ENCODE data around the gene SCUBE1. TPM values are rescaled to one million over a fixed set of nuclear protein-coding genes. Genes with fewer than 3 reads are reported as not detected.

Gene SCUBE1
- polyA plus RNA-seq, 1 of the 3 experiments (the other 2 are of a cell fraction), result 0.56 TPM

- TF ChIP-seq TEAD4 (IDR thresholded peaks at IDR 0.05; ENCODE audit: borderline replicate concordance, insufficient read depth) (no peak), POLR2AphosphoS5 (IDR thresholded peaks at IDR 0.05; ENCODE audit: low read depth, low read length) (no peak), RAD21 (IDR thresholded peaks at IDR 0.05; ENCODE audit: low read length) (no peak), MAX (IDR thresholded peaks at IDR 0.05; ENCODE audit: low read depth) (no peak), PBX3 (IDR thresholded peaks at IDR 0.05) (no peak), ZBTB33 (IDR thresholded peaks at IDR 0.05; ENCODE audit: borderline replicate concordance, low read depth) (no peak), SIN3A (IDR thresholded peaks at IDR 0.05; ENCODE audit: borderline replicate concordance, low read depth, low read length) (no peak), TAF1 (IDR thresholded peaks at IDR 0.05; ENCODE audit: borderline replicate concordance, low read depth, low read length) (no peak), GATA2 (CRISPR knock-in tag; IDR thresholded peaks at IDR 0.05) (no peak), RFX5 (IDR thresholded peaks at IDR 0.05; ENCODE audit: low read length) (no peak)
- POLR2A ChIA-PET, result no interaction called here
- H3K27ac ChIP-seq (ENCODE audit: low read depth in 2 of 2, low read length in 1 of 2), result no peak overlapping the region
- peaks cover 8% of the 10 kb centered on the region; the same call in 1 of the 2 replicates for H3K79me2 ChIP-seq (ENCODE audit: insufficient read depth)
- no peaks in the 10 kb centered on the region for H3K9me2 ChIP-seq
- H3K4me1 ChIP-seq (ENCODE audit: control insufficient read depth in 1 of 2, insufficient read depth in 2 of 2, low read depth in 1 of 2, low read length in 1 of 2), result no peaks in the 10 kb centered on the region
- H4K20me1 ChIP-seq (ENCODE audit: insufficient read depth), result no peaks in the 10 kb centered on the region
- WGBS (ENCODE audit: low lambda C conversion rate), result no CpG with 5 or more reads among the region's 24 CpGs
- no peak for DNase-seq
- H3K4me2 ChIP-seq, result no peak overlapping the region
- no peak overlapping the region for H3K4me3 ChIP-seq (ENCODE audit: low read depth in 2 of 2, low read length in 1 of 2)
- H3K36me3 ChIP-seq (replicated peaks in 1 of 2; ENCODE audit: control insufficient read depth in 1 of 2, insufficient read depth in 2 of 2, low read length in 1 of 2), result no peaks in the 10 kb centered on the region
- no peak overlapping the region for H2AFZ ChIP-seq (ENCODE audit: low read depth)
- H3K9ac ChIP-seq, result no peak overlapping the region
- H3K9me3 ChIP-seq, result no peaks in the 10 kb centered on the region
- CTCF ChIA-PET, result no interaction called here
- no peaks in the 10 kb centered on the region for H3K27me3 ChIP-seq (ENCODE audit: insufficient read depth)
- H3F3A ChIP-seq (replicated peaks; ENCODE audit: insufficient read depth), result no peaks in the 10 kb centered on the region
Observed at GRCh38 chr22:43162412-43163150, 180.6 kb downstream of the SCUBE1 start.

GRCh38 chr22:43160497-43161126 is 182.6 kb downstream of the SCUBE1 start:
- H3K9me2 ChIP-seq, result no peaks in the 10 kb centered on the region
- H3K4me2 ChIP-seq, result no peak overlapping the region
- no peaks in the 10 kb centered on the region for H3K36me3 ChIP-seq (replicated peaks in 1 of 2; ENCODE audit: control insufficient read depth in 1 of 2, insufficient read depth in 2 of 2, low read length in 1 of 2)
- H2AFZ ChIP-seq (ENCODE audit: low read depth), result no peak overlapping the region
- WGBS (ENCODE audit: low lambda C conversion rate), result 100% methylated on average over 3 of the region's 8 CpGs
- ChIA-PET CTCF (no interaction called here), POLR2A (no interaction called here)
- H3K4me1 ChIP-seq (ENCODE audit: control insufficient read depth in 1 of 2, insufficient read depth in 2 of 2, low read depth in 1 of 2, low read length in 1 of 2), result no peaks in the 10 kb centered on the region
- H3K27me3 ChIP-seq (ENCODE audit: insufficient read depth), result no peaks in the 10 kb centered on the region
- TF ChIP-seq EZH2phosphoT487 (IDR thresholded peaks at IDR 0.05; ENCODE audit: borderline replicate concordance, low read depth) (no peak), ZBTB33 (IDR thresholded peaks at IDR 0.05; ENCODE audit: borderline replicate concordance, low read depth) (no peak)
- H4K20me1 ChIP-seq (ENCODE audit: insufficient read depth), result peaks cover 4% of the 10 kb centered on the region; the same call in 1 of the 2 replicates
- H3K79me2 ChIP-seq (ENCODE audit: insufficient read depth), result peaks cover 17% of the 10 kb centered on the region; the same call in 1 of the 2 replicates
- no peaks in the 10 kb centered on the region for H3K9me3 ChIP-seq
- no peak overlapping the region for H3K27ac ChIP-seq (ENCODE audit: low read depth in 2 of 2, low read length in 1 of 2)
- no peaks in the 10 kb centered on the region for H3F3A ChIP-seq (replicated peaks; ENCODE audit: insufficient read depth)
- no peak overlapping the region for H3K4me3 ChIP-seq (ENCODE audit: low read depth in 2 of 2, low read length in 1 of 2)
- no peak for DNase-seq
- H3K9ac ChIP-seq, result no peak overlapping the region

Data from SK-N-SH (cell line).